GM19099 (cell line): ENCODE measurements around the gene ABAT.

ENCODE experiments used
- POLR2A ChIP-seq: IDR thresholded peaks from 3 replicates; pipeline ENCODE4 v1.6.1; 2011; ENCODE audit warnings: low read depth; ENCODE audit not compliant: insufficient read length; ENCODE audit errors: extremely low read depth

The ABAT gene

GRCh38 chr16:8795818-8796217 is 121.4 kb downstream of the ABAT start:
- no peak for TF ChIP-seq POLR2A

GRCh38 chr16:8796469-8797363 is 122.3 kb downstream of the ABAT start:
- TF ChIP-seq POLR2A = no peak

- peak; percentile 93 for TF ChIP-seq POLR2A
These were observed 123.2 kb downstream of the ABAT start, which contains the start of the genes PMM2 and TMEM186 for GRCh38 chr16:8797364-8798173. PMM2 (plus strand) TSS chr16:8797839; CDS start chr16:8797883, 44 bp downstream. TMEM186 (minus strand) TSS chr16:8797639; CDS start chr16:8797614, 25 bp downstream.

GRCh38 chr16:8798174-8798527 is 123.7 kb downstream of the ABAT start:
- no peak for TF ChIP-seq POLR2A

- TF ChIP-seq POLR2A = no peak
These were observed 124.2 kb downstream of the ABAT start for GRCh38 chr16:8798535-8799157.

- TF ChIP-seq POLR2A = no peak
These were observed 127.3 kb downstream of the ABAT start for GRCh38 chr16:8801701-8802100.

GRCh38 chr16:8804313-8804712 is 129.9 kb downstream of the ABAT start:
- TF ChIP-seq POLR2A = no peak

GRCh38 chr16:8806272-8806983 is 132.0 kb downstream of the ABAT start:
- no peak for TF ChIP-seq POLR2A

- no peak for TF ChIP-seq POLR2A
These were observed 132.8 kb downstream of the ABAT start for GRCh38 chr16:8807189-8807588.

GRCh38 chr16:8808009-8808408 is 133.6 kb downstream of the ABAT start:
- TF ChIP-seq POLR2A = no peak

- TF ChIP-seq POLR2A = no peak
These were observed 134.4 kb downstream of the ABAT start for GRCh38 chr16:8808613-8809353.

- TF ChIP-seq POLR2A = no peak
These were observed 137.9 kb downstream of the ABAT start for GRCh38 chr16:8812162-8812843.

- TF ChIP-seq POLR2A = no peak
These were observed 139.8 kb downstream of the ABAT start for GRCh38 chr16:8814095-8814806.
